Measurements from ENCODE around the gene KRT75.

The KRT75 gene

DNA sequence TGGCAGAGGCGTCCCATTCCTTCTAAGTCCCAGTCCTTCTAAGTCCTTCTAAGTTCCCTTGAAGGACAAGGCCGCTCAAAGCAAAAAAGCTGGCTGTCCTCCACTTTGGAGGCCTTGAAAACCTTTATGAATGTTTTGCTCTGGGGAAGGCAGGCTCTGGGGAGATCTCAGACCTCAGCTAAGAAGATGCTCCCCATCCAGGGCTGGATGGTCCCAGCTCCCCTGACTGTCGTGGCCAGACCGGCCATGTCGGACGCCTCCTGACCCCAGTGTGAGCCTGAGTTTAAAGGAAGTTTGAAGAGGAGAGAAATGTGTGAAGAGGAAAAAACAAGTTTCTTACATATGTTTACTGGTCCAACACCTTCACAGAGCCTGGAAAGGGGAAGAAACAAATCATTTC is 54.6 kb downstream of the KRT75 start:
- no peak overlapping the region for H3K27ac ChIP-seq (ENCODE audit: low read length)
- H3K4me2 ChIP-seq (ENCODE audit: insufficient read depth, low read length) = no peak overlapping the region
- no peaks in the 10 kb centered on the region for H3K9me3 ChIP-seq (ENCODE audit: insufficient read depth, low read length, severe bottlenecking)
- peaks cover 4% of the 10 kb centered on the region for H4K20me1 ChIP-seq (ENCODE audit: insufficient read depth, low read length)
- TF ChIP-seq, protein P1, sequence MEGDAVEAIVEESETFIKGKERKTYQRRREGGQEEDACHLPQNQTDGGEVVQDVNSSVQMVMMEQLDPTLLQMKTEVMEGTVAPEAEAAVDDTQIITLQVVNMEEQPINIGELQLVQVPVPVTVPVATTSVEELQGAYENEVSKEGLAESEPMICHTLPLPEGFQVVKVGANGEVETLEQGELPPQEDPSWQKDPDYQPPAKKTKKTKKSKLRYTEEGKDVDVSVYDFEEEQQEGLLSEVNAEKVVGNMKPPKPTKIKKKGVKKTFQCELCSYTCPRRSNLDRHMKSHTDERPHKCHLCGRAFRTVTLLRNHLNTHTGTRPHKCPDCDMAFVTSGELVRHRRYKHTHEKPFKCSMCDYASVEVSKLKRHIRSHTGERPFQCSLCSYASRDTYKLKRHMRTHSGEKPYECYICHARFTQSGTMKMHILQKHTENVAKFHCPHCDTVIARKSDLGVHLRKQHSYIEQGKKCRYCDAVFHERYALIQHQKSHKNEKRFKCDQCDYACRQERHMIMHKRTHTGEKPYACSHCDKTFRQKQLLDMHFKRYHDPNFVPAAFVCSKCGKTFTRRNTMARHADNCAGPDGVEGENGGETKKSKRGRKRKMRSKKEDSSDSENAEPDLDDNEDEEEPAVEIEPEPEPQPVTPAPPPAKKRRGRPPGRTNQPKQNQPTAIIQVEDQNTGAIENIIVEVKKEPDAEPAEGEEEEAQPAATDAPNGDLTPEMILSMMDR (IDR thresholded peaks at IDR 0.05; ENCODE audit: borderline replicate concordance, extremely low read depth, low read length, poor library complexity, severe bottlenecking) = no peak
- no peak for TF ChIP-seq EZH2 (IDR thresholded peaks at IDR 0.05; ENCODE audit: borderline replicate concordance, low read depth, low read length, severe bottlenecking)
- no peaks in the 10 kb centered on the region for H3K36me3 ChIP-seq (ENCODE audit: insufficient read depth, low read length)
- H3K27me3 ChIP-seq (ENCODE audit: insufficient read depth, low read length, poor library complexity) = peaks cover 24% of the 10 kb centered on the region
- no peaks in the 10 kb centered on the region for H3K79me2 ChIP-seq (ENCODE audit: insufficient read depth, low read length)
- H3K4me3 ChIP-seq (ENCODE audit: low read depth in 1 of 2, low read length in 2 of 2) = no peak overlapping the region
- H3K4me1 ChIP-seq (ENCODE audit: insufficient read depth, low read length) = no peaks in the 10 kb centered on the region
- no peak overlapping the region for H2AFZ ChIP-seq (ENCODE audit: low read depth, low read length)
- DNase-seq (no peak), ATAC-seq (ENCODE audit: insufficient read depth, low read depth) (no peak)
- H3K9ac ChIP-seq (ENCODE audit: low read depth, low read length) = no peak overlapping the region

DNA sequence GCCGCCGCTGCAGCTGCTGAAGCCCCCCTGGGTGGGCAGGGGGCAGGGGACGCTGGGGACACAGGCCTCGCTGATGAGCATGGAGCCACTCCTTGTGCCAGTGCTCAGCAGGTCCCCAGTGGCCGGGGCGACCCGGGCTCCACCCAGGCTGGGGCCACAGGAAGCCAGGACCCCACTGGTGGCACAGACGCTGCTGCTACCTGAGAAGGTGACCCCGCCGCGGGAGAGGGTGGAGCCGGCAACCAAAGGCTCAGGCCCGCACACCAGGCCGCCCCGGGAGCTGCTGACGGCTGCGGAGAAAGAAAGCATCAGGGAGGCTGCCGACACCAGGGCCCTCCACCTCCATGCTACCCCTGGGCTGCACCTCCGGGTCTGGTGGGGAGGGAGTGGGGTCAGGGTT is 56.1 kb downstream of the KRT75 start:
- Histone ChIP-seq H2AFZ (ENCODE audit: low read depth, low read length) (no peak overlapping the region), H3K9ac (ENCODE audit: low read depth, low read length) (no peak overlapping the region), H3K9me3 (ENCODE audit: insufficient read depth, low read length, severe bottlenecking) (no peaks in the 10 kb centered on the region), H3K27me3 (ENCODE audit: insufficient read depth, low read length, poor library complexity) (peaks cover 12% of the 10 kb centered on the region), H3K4me2 (ENCODE audit: insufficient read depth, low read length) (no peak overlapping the region), H3K36me3 (ENCODE audit: insufficient read depth, low read length) (no peaks in the 10 kb centered on the region), H3K4me1 (ENCODE audit: insufficient read depth, low read length) (no peaks in the 10 kb centered on the region), H3K79me2 (ENCODE audit: insufficient read depth, low read length) (no peaks in the 10 kb centered on the region), H4K20me1 (ENCODE audit: insufficient read depth, low read length) (peaks cover 4% of the 10 kb centered on the region), H3K27ac (ENCODE audit: low read length) (no peak overlapping the region), H3K4me3 (ENCODE audit: low read depth in 1 of 2, low read length in 2 of 2) (no peak overlapping the region)
- TF ChIP-seq, protein P1 (IDR thresholded peaks at IDR 0.05; ENCODE audit: borderline replicate concordance, extremely low read depth, low read length, poor library complexity, severe bottlenecking) = no peak
- TF ChIP-seq EZH2 (IDR thresholded peaks at IDR 0.05; ENCODE audit: borderline replicate concordance, low read depth, low read length, severe bottlenecking) = no peak
- ATAC-seq (ENCODE audit: insufficient read depth, low read depth) (no peak), DNase-seq (no peak)

DNA sequence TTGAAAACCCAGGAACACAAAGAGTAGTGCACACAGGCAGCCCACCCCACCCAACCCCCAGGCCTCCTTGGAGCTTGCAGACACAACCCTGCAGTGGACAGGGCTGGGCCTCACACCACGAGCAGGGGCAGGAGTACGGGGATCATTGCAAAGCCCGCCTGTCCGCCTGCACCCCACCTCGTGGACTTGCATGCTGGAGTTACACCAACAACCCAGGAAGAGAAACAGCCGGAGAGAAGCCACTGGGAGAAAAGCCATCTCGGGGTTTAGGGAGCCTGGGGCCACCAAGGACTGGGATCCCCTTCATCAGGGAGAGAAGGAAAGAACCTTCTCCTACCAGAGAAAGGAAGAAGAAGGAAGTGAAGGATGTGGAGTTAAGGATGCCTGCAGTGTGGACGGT is 56.9 kb downstream of the KRT75 start:
- peaks cover 5% of the 10 kb centered on the region for H3K27me3 ChIP-seq (ENCODE audit: insufficient read depth, low read length, poor library complexity)
- no peak for TF ChIP-seq EZH2 (IDR thresholded peaks at IDR 0.05; ENCODE audit: borderline replicate concordance, low read depth, low read length, severe bottlenecking)
- TF ChIP-seq, protein P1 (IDR thresholded peaks at IDR 0.05; ENCODE audit: borderline replicate concordance, extremely low read depth, low read length, poor library complexity, severe bottlenecking) = no peak
- peaks cover 4% of the 10 kb centered on the region for H4K20me1 ChIP-seq (ENCODE audit: insufficient read depth, low read length)
- no peaks in the 10 kb centered on the region for H3K79me2 ChIP-seq (ENCODE audit: insufficient read depth, low read length)
- no peak overlapping the region for H3K27ac ChIP-seq (ENCODE audit: low read length)
- H2AFZ ChIP-seq (ENCODE audit: low read depth, low read length) = no peak overlapping the region
- H3K4me1 ChIP-seq (ENCODE audit: insufficient read depth, low read length) = no peaks in the 10 kb centered on the region
- ATAC-seq (ENCODE audit: insufficient read depth, low read depth) = no peak
- no peak for DNase-seq
- no peak overlapping the region for H3K4me3 ChIP-seq (ENCODE audit: low read depth in 1 of 2, low read length in 2 of 2)
- no peak overlapping the region for H3K9ac ChIP-seq (ENCODE audit: low read depth, low read length)
- H3K9me3 ChIP-seq (ENCODE audit: insufficient read depth, low read length, severe bottlenecking) = no peaks in the 10 kb centered on the region
- H3K36me3 ChIP-seq (ENCODE audit: insufficient read depth, low read length) = no peaks in the 10 kb centered on the region
- H3K4me2 ChIP-seq (ENCODE audit: insufficient read depth, low read length) = no peak overlapping the region
